ENCODE data around the gene C16orf54. TPM values are rescaled to one million over a fixed set of nuclear protein-coding genes. Genes with fewer than 3 reads are reported as not detected.
"Not testable (repeated sequence)": the region's sequence is repeated elsewhere in the genome, so short reads cannot be mapped to it uniquely, and the experiment has no call there.

The C16orf54 gene
- total and polyA plus RNA-seq, 2 donors (not counting 3 experiments of a cell fraction or from before 2014, with no cell fraction given): not detected

DNA sequence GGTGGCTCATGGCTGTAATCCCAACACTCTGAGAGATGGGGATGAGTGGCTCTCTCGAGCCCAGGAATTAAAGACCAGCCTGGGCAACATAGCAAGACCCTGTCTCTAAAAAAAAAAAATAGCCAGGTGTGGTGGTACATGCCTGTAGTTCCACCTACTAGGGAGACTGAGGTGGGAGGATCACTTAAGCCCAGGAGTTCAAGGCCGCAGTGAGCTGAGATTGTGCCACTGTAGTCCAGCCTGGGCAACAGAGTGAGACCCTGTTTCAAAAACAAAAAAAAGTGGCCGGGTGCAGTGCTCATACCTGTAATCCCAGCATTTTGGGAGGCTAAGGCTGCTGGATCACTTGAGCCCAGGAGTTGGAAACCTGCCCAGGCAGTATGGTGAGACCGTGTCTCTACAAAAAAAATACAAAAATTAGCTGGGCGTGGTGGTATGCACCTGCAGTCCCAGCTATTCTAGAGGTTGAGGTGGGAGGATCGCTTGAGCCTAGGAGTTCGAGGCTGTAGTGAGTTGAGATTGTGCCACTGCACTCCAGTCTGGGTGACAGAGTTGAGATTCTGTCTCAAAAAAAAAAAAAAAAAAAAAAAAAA is 3.0 kb downstream of the C16orf54 start:
- Histone ChIP-seq H3K4me3 (replicated peaks in 1 of 3; ENCODE audit: insufficient read depth in 1 of 3, low read depth in 1 of 3, low read length in 3 of 3) (no peak overlapping the region), H2AFZ (ENCODE audit: low read depth, low read length) (no peak overlapping the region), H3K4me1 (ENCODE audit: control insufficient read depth, extremely low read depth, insufficient read depth, low read length) (no peaks in the 10 kb centered on the region), H3K9me1 (replicated peaks; ENCODE audit: control insufficient read depth, extremely low read depth, insufficient read depth, low read length) (no peaks in the 10 kb centered on the region), H3K4me2 (ENCODE audit: insufficient read depth, low read length) (no peak overlapping the region), H3K27ac (ENCODE audit: insufficient read depth, low read depth, low read length) (no peak overlapping the region), H3K36me3 (ENCODE audit: control insufficient read depth in 2 of 2, extremely low read depth in 1 of 2, insufficient read depth in 2 of 2, low read length in 2 of 2) (no peaks in the 10 kb centered on the region), H3K79me2 (ENCODE audit: control insufficient read depth, insufficient read depth, low read length) (no peaks in the 10 kb centered on the region), H3K9me3 (replicated peaks; ENCODE audit: control insufficient read depth, insufficient read depth, low read length) (no peaks in the 10 kb centered on the region), H4K20me1 (replicated peaks; ENCODE audit: control insufficient read depth, extremely low read depth, insufficient read depth, low read length) (no peaks in the 10 kb centered on the region), H3K27me3 (ENCODE audit: control insufficient read depth in 2 of 2, insufficient read depth in 2 of 2, low read length in 2 of 2) (peaks cover 0 to 3% of the 10 kb centered on the region in 2 experiments), H3K9ac (replicated peaks; ENCODE audit: extremely low read depth, insufficient read depth, low read length) (no peak overlapping the region)
- BruUV-seq (replicated peaks): no TSS peak
- ChIA-PET CTCF (interaction anchor here (1.2 to 1.3 kb wide), 2 partner anchors 13 to 105 kb away, joined by 3 read pairs; no protein-coding TSS in a partner anchor), POLR2A (no interaction called here)
- DNase-seq (ENCODE audit: low read depth, low spot score) (no peak), FAIRE-seq (no peak)
- intact Hi-C loops (cut with micrococcal nuclease): no loop called here
- dilution Hi-C loops (cut with MboI; ENCODE audit: extremely low pct_ligation_motif_present, low sequenced_read_pairs): no loop called here
- TF ChIP-seq, protein P1, sequence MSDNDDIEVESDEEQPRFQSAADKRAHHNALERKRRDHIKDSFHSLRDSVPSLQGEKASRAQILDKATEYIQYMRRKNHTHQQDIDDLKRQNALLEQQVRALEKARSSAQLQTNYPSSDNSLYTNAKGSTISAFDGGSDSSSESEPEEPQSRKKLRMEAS (IDR thresholded peaks at IDR 0.05; ENCODE audit: insufficient read depth, insufficient read length): no peak
- no peak for TF ChIP-seq MYC (IDR thresholded peaks at IDR 0.05; ENCODE audit: low read depth, low read length)
- no peak for TF ChIP-seq JUN (IDR thresholded peaks at IDR 0.05; ENCODE audit: borderline replicate concordance, insufficient read depth, insufficient read length, low read depth)
- TF ChIP-seq EZH2 (IDR thresholded peaks at IDR 0.05; ENCODE audit: borderline replicate concordance, low read depth, low read length, severe bottlenecking): no peak
- no peak for TF ChIP-seq FOS (IDR thresholded peaks at IDR 0.05; ENCODE audit: borderline replicate concordance, insufficient read depth, low read length)
- no peak for TF ChIP-seq POLR2A (IDR thresholded peaks at IDR 0.05; ENCODE audit: low read depth, low read length)
- TF ChIP-seq, protein P2, sequence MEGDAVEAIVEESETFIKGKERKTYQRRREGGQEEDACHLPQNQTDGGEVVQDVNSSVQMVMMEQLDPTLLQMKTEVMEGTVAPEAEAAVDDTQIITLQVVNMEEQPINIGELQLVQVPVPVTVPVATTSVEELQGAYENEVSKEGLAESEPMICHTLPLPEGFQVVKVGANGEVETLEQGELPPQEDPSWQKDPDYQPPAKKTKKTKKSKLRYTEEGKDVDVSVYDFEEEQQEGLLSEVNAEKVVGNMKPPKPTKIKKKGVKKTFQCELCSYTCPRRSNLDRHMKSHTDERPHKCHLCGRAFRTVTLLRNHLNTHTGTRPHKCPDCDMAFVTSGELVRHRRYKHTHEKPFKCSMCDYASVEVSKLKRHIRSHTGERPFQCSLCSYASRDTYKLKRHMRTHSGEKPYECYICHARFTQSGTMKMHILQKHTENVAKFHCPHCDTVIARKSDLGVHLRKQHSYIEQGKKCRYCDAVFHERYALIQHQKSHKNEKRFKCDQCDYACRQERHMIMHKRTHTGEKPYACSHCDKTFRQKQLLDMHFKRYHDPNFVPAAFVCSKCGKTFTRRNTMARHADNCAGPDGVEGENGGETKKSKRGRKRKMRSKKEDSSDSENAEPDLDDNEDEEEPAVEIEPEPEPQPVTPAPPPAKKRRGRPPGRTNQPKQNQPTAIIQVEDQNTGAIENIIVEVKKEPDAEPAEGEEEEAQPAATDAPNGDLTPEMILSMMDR (IDR thresholded peaks at IDR 0.05; ENCODE audit: extremely low read depth in 1 of 2, insufficient read depth in 1 of 2, low read depth in 1 of 2, low read length in 2 of 2): no peak
- no peak for TF ChIP-seq GATA2 (IDR thresholded peaks at IDR 0.05; ENCODE audit: insufficient read depth, insufficient read length, low read depth, low read length)
- no peak for TF ChIP-seq POLR2AphosphoS5 (IDR thresholded peaks at IDR 0.05; ENCODE audit: insufficient read depth, low read depth, low read length)

DNA sequence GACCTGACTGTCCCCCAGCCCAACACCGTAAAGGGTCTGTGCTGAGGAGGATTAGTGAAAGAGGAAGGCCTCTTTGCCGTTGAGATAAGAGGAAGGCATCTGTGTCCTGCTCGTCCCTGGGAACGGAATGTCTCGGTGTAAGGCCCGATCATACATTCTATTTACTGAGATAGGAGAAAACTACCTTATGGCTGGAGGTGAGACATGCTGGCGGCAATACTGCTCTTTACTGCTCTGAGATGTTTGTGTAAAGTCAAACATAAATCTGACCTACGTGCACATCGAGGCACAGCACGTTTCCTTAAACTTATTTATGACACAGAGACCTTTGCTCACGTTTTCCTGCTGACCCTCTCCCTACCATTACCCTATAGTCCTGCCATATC is 5.2 kb downstream of the C16orf54 start:
- dilution Hi-C loops (cut with MboI; ENCODE audit: extremely low pct_ligation_motif_present, low sequenced_read_pairs); H3K9ac ChIP-seq (replicated peaks; ENCODE audit: extremely low read depth, insufficient read depth, low read length); H3K4me1 ChIP-seq (ENCODE audit: control insufficient read depth, extremely low read depth, insufficient read depth, low read length); H3K27me3 ChIP-seq (ENCODE audit: control insufficient read depth in 2 of 2, insufficient read depth in 2 of 2, low read length in 2 of 2); FAIRE-seq; H3K9me3 ChIP-seq (replicated peaks; ENCODE audit: control insufficient read depth, insufficient read depth, low read length); H4K20me1 ChIP-seq (replicated peaks; ENCODE audit: control insufficient read depth, extremely low read depth, insufficient read depth, low read length); H2AFZ ChIP-seq (ENCODE audit: low read depth, low read length); H3K36me3 ChIP-seq (ENCODE audit: control insufficient read depth in 2 of 2, extremely low read depth in 1 of 2, insufficient read depth in 2 of 2, low read length in 2 of 2); BruUV-seq (replicated peaks); POLR2A ChIA-PET; H3K9me1 ChIP-seq (replicated peaks; ENCODE audit: control insufficient read depth, extremely low read depth, insufficient read depth, low read length); DNase-seq (ENCODE audit: low read depth, low spot score); CTCF ChIA-PET; H3K4me2 ChIP-seq (ENCODE audit: insufficient read depth, low read length); H3K27ac ChIP-seq (ENCODE audit: insufficient read depth, low read depth, low read length); H3K79me2 ChIP-seq (ENCODE audit: control insufficient read depth, insufficient read depth, low read length); H3K4me3 ChIP-seq (replicated peaks in 1 of 3; ENCODE audit: insufficient read depth in 1 of 3, low read depth in 1 of 3, low read length in 3 of 3); intact Hi-C loops (cut with micrococcal nuclease): not testable (repeated sequence)
